Liver (tissue), 9 donors: ENCODE data around the gene SLC5A2. TPM values are rescaled to one million over a fixed set of nuclear protein-coding genes. Genes with fewer than 3 reads are reported as not detected.

Experiments used
- DNase-seq: peaks from one replicate; pipeline ENCODE4 v3.0.0-alpha.2; 2017; ENCODE audit warnings: low spot score
- H3K27ac ChIP-seq, 2 donors: one replicate each; pipeline ENCODE4 v1.7.0; 2013; ENCODE audit warnings: inconsistent platforms in 2 of 2, low read length in 2 of 2, control low read depth in 1 of 2, low read depth in 1 of 2, mild to moderate bottlenecking in 1 of 2
- H3K27me3 ChIP-seq, 4 donors: one replicate each; pipeline versions ENCODE4 v1.6.1 to v1.7.0; 2013; ENCODE audit warnings: low read length in 3 of 4, inconsistent platforms in 1 of 4, mild to moderate bottlenecking in 1 of 4, moderate library complexity in 1 of 4; ENCODE audit not compliant: control insufficient read depth in 4 of 4, insufficient read depth in 4 of 4
- H3K36me3 ChIP-seq, 4 donors: one replicate each; pipeline versions ENCODE4 v1.6.1 to v1.7.0; 2013; ENCODE audit warnings: low read length in 3 of 4, mild to moderate bottlenecking in 3 of 4, low read depth in 1 of 4, moderate library complexity in 1 of 4; ENCODE audit not compliant: control insufficient read depth in 4 of 4, insufficient read depth in 3 of 4
- H3K4me1 ChIP-seq, 4 donors: one replicate each; pipeline versions ENCODE4 v1.6.1 to v1.7.0; 2013; ENCODE audit warnings: low read length in 3 of 4, mild to moderate bottlenecking in 3 of 4, moderate library complexity in 1 of 4; ENCODE audit not compliant: control insufficient read depth in 4 of 4, insufficient read depth in 4 of 4
- H3K4me3 ChIP-seq, 3 donors: one replicate each; pipeline versions ENCODE4 v1.6.1 to v1.7.0; 2013; ENCODE audit warnings: low read length in 3 of 3, control low read depth in 1 of 3, low read depth in 1 of 3, mild to moderate bottlenecking in 1 of 3
- H3K9ac ChIP-seq, 2 donors: one replicate each; pipeline ENCODE4 v1.7.0; 2013; ENCODE audit warnings: low read length in 2 of 2, mild to moderate bottlenecking in 2 of 2, moderate library complexity in 2 of 2, control low read depth in 1 of 2, low read depth in 1 of 2
- H3K9me3 ChIP-seq, 4 donors: one replicate each; pipeline versions ENCODE4 v1.6.1 to v1.7.0; 2013; ENCODE audit warnings: low read length in 3 of 4; ENCODE audit not compliant: control insufficient read depth in 4 of 4
- EGR1 ChIP-seq, 2 donors: IDR thresholded peaks; 2 replicates each; pipeline ENCODE4 v1.6.1; 2016 to 2018; ENCODE audit warnings: antibody characterized with exemption in 2 of 2, low read depth in 2 of 2
- FOXA1 ChIP-seq: IDR thresholded peaks from 2 replicates; pipeline ENCODE4 v1.6.1; 2016; ENCODE audit warnings: antibody characterized with exemption
- FOXA2 ChIP-seq: IDR thresholded peaks from 2 replicates; pipeline ENCODE4 v1.6.1; 2016; ENCODE audit warnings: antibody characterized with exemption
- GABPA ChIP-seq, 2 donors: IDR thresholded peaks in 1 of 2; conservative IDR thresholded peaks in 1 of 2; 2 replicates each; pipeline ENCODE4 v1.6.1; 2016; ENCODE audit warnings: antibody characterized with exemption in 2 of 2, mild to moderate bottlenecking in 1 of 2, moderate library complexity in 1 of 2
- HNF4A ChIP-seq, 2 donors: conservative IDR thresholded peaks; 2 replicates each; pipeline ENCODE4 v1.6.1; 2016; ENCODE audit warnings: antibody characterized with exemption in 2 of 2, mild to moderate bottlenecking in 2 of 2
- HNF4G ChIP-seq: IDR thresholded peaks from 2 replicates; pipeline ENCODE4 v1.6.1; 2016; ENCODE audit warnings: antibody characterized with exemption
- JUND ChIP-seq, 2 donors: IDR thresholded peaks; 2 replicates each; pipeline ENCODE4 v1.6.1; 2016; ENCODE audit warnings: antibody characterized with exemption in 2 of 2
- MAX ChIP-seq: IDR thresholded peaks from 2 replicates; pipeline ENCODE4 v1.6.1; 2016; ENCODE audit warnings: antibody characterized with exemption
- NR2F2 ChIP-seq: IDR thresholded peaks from 2 replicates; pipeline ENCODE4 v1.6.1; 2016; ENCODE audit warnings: antibody characterized with exemption
- RAD21 ChIP-seq, 2 donors: IDR thresholded peaks; 2 replicates each; pipeline ENCODE4 v1.6.1; 2016; ENCODE audit warnings: antibody characterized with exemption in 2 of 2, mild to moderate bottlenecking in 2 of 2
- REST ChIP-seq: IDR thresholded peaks from 2 replicates; pipeline ENCODE4 v1.6.1; 2016; ENCODE audit warnings: antibody characterized with exemption, mild to moderate bottlenecking
- RXRA ChIP-seq, 2 donors: IDR thresholded peaks; 2 replicates each; pipeline ENCODE4 v1.6.1; 2017 to 2018; ENCODE audit warnings: antibody characterized with exemption in 2 of 2, mild to moderate bottlenecking in 1 of 2
- SP1 ChIP-seq: IDR thresholded peaks from 2 replicates; pipeline ENCODE4 v1.6.1; 2018; ENCODE audit warnings: antibody characterized with exemption, mild to moderate bottlenecking
- TAF1 ChIP-seq: conservative IDR thresholded peaks from 2 replicates; pipeline ENCODE4 v1.6.1; 2016; ENCODE audit warnings: antibody characterized with exemption, mild to moderate bottlenecking
- YY1 ChIP-seq: IDR thresholded peaks from 2 replicates; pipeline ENCODE4 v1.6.1; 2016; ENCODE audit warnings: antibody characterized with exemption, mild to moderate bottlenecking
- WGBS: extraction: QIAGEN DNeasy Blood & Tissue Kit; methylation state at CpG from one replicate; pipeline ENCODE4 v1.1.7; 2013; 5-methylcytosine and 5-hydroxymethylcytosine counted together
- polyA plus RNA-seq, 2 donors: library from polyadenylated mRNA; stranded (reverse) in 1 of 2; unstranded in 1 of 2; fragments of 200-250 nt in 1 of 2; fragments of >200 nt in 1 of 2; fragmentation: Nextera tagmentation in 1 of 2; extraction: Ambion mirVana in 1 of 2; gene quantifications; one replicate each; pipeline versions ENCODE4 v1.2.1 to v1.2.3, GENCODE V29; 2013 to 2015
- total RNA-seq, 2 donors: library from RNA; depleted of rRNA; stranded (reverse); fragments of >200 nt; gene quantifications; one replicate each; pipeline ENCODE4 v1.2.3, GENCODE V29; 2014
- TF ChIP-seq, protein P1 (sequence below): IDR thresholded peaks from 2 replicates; pipeline ENCODE4 v1.6.1; 2016; ENCODE audit warnings: antibody characterized with exemption
- TF ChIP-seq, protein P2 (sequence below): fragments of 150-350 bp; IDR thresholded peaks from 2 replicates; pipeline ENCODE4 v1.5.1; 2017; ENCODE audit warnings: improper control_type of control experiment, low read depth, low read length; ENCODE audit not compliant: missing input control
- TF ChIP-seq, protein P3 (sequence below): IDR thresholded peaks from 2 replicates; pipeline ENCODE4 v1.6.1; 2016; ENCODE audit warnings: antibody characterized with exemption
- donor health status: healthy.
- donor health status: healthy.
- donor health status: healthy.
- donor health status: healthy.
- donor health status: healthy.

Gene SLC5A2
- total and polyA plus RNA-seq, 4 donors, result 0.14 to 8.1 (median 0.93) TPM; not detected in 1

DNA sequence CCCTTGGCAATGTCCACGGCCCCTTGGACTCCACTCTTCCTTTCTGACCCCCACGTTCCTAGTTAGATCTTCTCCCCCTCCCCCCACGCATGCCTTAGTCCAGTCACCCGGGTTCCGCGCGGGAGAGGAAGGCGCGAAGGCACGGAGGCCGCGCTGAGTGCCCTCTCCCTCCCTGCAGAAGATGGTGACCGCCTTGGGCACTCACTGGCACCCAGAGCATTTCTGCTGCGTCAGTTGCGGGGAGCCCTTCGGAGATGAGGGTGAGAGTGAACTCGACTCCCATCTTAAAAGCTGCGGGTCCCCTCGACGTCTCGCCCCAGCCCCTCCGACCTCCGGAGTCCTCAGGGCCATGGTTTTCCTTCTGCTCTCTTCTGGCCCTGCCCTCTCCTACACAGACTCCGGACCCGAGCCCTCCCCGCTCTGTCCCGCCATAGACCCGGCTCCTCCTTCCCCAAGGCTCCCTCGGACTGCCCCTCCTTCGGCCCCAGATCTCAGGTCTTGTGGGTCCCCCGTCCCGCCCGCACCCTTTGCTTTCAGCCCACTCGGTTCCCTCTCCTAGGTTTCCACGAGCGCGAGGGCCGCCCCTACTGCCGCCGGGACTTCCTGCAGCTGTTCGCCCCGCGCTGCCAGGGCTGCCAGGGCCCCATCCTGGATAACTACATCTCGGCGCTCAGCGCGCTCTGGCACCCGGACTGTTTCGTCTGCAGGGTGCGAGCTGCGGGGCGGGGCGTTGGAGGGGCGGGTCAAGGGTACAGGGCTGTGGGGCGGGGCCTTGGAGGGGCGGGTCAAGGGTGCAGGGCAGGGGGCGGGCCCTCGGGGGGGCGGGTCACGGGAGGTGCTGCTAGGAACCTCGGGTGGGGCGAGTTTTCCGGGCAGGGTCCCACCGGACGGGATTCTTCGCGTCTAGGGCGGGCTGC is 6.4 kb upstream of the SLC5A2 start:
- Histone ChIP-seq H3K4me1 (peaks cover 8 to 36% (median 23%) of the 10 kb centered on the region in 4 donors), H3K9me3 (no peaks in the 10 kb centered on the region), H3K4me3 (peak overlapping the region; percentile 54 to 72 (median 59)), H3K27me3 (no peaks in the 10 kb centered on the region), H3K9ac (no peak overlapping the region), H3K27ac (peak overlapping the region; percentile 81 to 89), H3K36me3 (no peaks in the 10 kb centered on the region)
- no peak for TF ChIP-seq EGR1 (IDR thresholded peaks at IDR 0.05; ENCODE audit: low read depth in 2 of 2)
- peak; percentile 25 for TF ChIP-seq REST
- no peak for TF ChIP-seq RAD21 (IDR thresholded peaks at IDR 0.05)
- TF ChIP-seq HNF4A (conservative IDR thresholded peaks at IDR 0.05), result peak; percentile 67 to 74
- TF ChIP-seq, protein P1, sequence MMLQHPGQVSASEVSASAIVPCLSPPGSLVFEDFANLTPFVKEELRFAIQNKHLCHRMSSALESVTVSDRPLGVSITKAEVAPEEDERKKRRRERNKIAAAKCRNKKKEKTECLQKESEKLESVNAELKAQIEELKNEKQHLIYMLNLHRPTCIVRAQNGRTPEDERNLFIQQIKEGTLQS, result no peak
- no peak for TF ChIP-seq MAX
- TF ChIP-seq RXRA (IDR thresholded peaks at IDR 0.05), result peak; percentile 16 to 22
- WGBS, result 13% methylated on average over 68 of the region's 68 CpGs
- DNase-seq, result peak; percentile 98

DNA sequence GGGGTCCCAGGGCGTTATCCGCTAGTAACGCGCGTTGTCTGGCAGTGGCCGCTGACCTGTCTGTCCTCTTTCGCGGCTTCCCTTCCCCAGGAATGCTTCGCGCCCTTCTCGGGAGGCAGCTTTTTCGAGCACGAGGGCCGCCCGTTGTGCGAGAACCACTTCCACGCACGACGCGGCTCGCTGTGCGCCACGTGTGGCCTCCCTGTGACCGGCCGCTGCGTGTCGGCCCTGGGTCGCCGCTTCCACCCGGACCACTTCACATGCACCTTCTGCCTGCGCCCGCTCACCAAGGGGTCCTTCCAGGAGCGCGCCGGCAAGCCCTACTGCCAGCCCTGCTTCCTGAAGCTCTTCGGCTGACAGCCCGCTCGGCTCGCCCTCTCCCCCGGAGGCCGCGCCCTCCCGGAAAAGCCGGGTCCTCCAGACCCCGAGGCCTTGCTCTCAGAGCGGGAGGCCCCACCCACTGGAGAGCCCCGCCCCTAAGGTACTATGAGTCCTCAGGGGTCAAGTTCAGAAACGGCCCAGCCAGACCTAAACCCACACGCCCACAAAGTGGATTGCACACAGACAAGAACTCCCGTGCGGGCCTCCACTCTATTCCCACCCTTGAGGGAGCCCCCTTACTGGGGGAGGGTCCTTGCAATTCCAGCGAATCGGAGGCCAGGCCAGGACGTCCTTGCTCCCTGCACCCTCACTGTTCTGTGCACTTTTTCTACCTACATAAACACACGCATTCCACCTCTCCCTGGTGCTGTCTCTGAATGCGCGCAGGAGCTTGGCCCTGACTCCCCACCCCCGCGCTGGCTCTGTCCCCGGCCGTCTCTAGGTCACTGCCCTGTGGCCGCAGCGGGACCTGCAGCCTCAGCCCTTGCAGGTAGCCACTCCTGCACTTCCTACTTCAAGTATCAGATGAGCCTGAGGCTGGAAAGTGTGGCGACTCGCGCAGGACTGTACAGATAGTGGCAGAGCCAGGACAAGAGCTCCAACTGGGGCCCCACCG is 5.4 kb upstream of the SLC5A2 start:
- H3K4me1 ChIP-seq, result peaks cover 5 to 31% (median 19%) of the 10 kb centered on the region in 4 donors
- H3K4me3 ChIP-seq, result peak overlapping the region; percentile 7 to 72 (median 54)
- no peaks in the 10 kb centered on the region for H3K27me3 ChIP-seq
- H3K36me3 ChIP-seq, result no peaks in the 10 kb centered on the region
- 20% methylated on average over 67 of the region's 67 CpGs for WGBS
- H3K9me3 ChIP-seq, result no peaks in the 10 kb centered on the region
- DNase-seq, result peak; percentile 81
- peak overlapping the region; percentile 81 to 89 for H3K27ac ChIP-seq
- no peak overlapping the region for H3K9ac ChIP-seq
- TF ChIP-seq JUND (IDR thresholded peaks at IDR 0.05), result peak in 1 of 2 donors; percentile 20
- no peak for TF ChIP-seq FOXA1
- peak; percentile 89 for TF ChIP-seq SP1
- TF ChIP-seq MAX, result peak; percentile 40
- TF ChIP-seq FOXA2, result peak; percentile 21
- peak; percentile 74 to 89 for TF ChIP-seq EGR1 (IDR thresholded peaks at IDR 0.05; ENCODE audit: low read depth in 2 of 2)
- peak; percentile 88 to 90 for TF ChIP-seq RXRA (IDR thresholded peaks at IDR 0.05)
- TF ChIP-seq, protein P2, sequence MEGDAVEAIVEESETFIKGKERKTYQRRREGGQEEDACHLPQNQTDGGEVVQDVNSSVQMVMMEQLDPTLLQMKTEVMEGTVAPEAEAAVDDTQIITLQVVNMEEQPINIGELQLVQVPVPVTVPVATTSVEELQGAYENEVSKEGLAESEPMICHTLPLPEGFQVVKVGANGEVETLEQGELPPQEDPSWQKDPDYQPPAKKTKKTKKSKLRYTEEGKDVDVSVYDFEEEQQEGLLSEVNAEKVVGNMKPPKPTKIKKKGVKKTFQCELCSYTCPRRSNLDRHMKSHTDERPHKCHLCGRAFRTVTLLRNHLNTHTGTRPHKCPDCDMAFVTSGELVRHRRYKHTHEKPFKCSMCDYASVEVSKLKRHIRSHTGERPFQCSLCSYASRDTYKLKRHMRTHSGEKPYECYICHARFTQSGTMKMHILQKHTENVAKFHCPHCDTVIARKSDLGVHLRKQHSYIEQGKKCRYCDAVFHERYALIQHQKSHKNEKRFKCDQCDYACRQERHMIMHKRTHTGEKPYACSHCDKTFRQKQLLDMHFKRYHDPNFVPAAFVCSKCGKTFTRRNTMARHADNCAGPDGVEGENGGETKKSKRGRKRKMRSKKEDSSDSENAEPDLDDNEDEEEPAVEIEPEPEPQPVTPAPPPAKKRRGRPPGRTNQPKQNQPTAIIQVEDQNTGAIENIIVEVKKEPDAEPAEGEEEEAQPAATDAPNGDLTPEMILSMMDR, result peak; percentile 63
- peak; percentile 8 for TF ChIP-seq TAF1
- TF ChIP-seq, protein P3, sequence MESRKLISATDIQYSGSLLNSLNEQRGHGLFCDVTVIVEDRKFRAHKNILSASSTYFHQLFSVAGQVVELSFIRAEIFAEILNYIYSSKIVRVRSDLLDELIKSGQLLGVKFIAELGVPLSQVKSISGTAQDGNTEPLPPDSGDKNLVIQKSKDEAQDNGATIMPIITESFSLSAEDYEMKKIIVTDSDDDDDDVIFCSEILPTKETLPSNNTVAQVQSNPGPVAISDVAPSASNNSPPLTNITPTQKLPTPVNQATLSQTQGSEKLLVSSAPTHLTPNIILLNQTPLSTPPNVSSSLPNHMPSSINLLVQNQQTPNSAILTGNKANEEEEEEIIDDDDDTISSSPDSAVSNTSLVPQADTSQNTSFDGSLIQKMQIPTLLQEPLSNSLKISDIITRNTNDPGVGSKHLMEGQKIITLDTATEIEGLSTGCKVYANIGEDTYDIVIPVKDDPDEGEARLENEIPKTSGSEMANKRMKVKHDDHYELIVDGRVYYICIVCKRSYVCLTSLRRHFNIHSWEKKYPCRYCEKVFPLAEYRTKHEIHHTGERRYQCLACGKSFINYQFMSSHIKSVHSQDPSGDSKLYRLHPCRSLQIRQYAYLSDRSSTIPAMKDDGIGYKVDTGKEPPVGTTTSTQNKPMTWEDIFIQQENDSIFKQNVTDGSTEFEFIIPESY, result no peak
- TF ChIP-seq YY1, result peak; percentile 41
- TF ChIP-seq HNF4A (conservative IDR thresholded peaks at IDR 0.05), result peak; percentile 59 to 67
- TF ChIP-seq HNF4G, result no peak
- TF ChIP-seq NR2F2, result peak; percentile 57
- peak in 1 of 2 donors; percentile 27 for TF ChIP-seq GABPA (IDR thresholded peaks at IDR 0.05 in 1 of 2, conservative IDR thresholded peaks at IDR 0.05 in 1 of 2)
- TF ChIP-seq, protein P1, result no peak
- TF ChIP-seq RAD21 (IDR thresholded peaks at IDR 0.05), result peak; percentile 54 to 68
